Aorta (tissue), 5 donors: Measurements from ENCODE around the gene CD79A. TPM values are rescaled to one million over a fixed set of nuclear protein-coding genes. Genes with fewer than 3 reads are reported as not detected.
A peak's percentile ranks its signal among the peaks of the same experiment; 100 is the strongest.

Experiments used
- ATAC-seq: fragments of 200-7000 bp; cut with Tn5 transposase; one replicate; pipeline ENCODE4 v1.9.1; 2022; ENCODE audit warnings: moderate library complexity; ENCODE audit not compliant: low FRiP score
- DNase-seq, 2 donors: peaks; one replicate each; pipeline ENCODE4 v3.0.0-alpha.2; 2020
- H3K27ac ChIP-seq, 2 donors: one replicate each; pipeline ENCODE4 v1.5.1; 2013; ENCODE audit warnings: low read length in 2 of 2, mild to moderate bottlenecking in 2 of 2, moderate library complexity in 2 of 2, control low read depth in 1 of 2, inconsistent platforms in 1 of 2, low read depth in 1 of 2
- H3K27me3 ChIP-seq, 2 donors: one replicate each; pipeline ENCODE4 v1.6.1; 2013; ENCODE audit warnings: control low read depth in 1 of 2, low read length in 1 of 2, mild to moderate bottlenecking in 1 of 2, moderate library complexity in 1 of 2; ENCODE audit not compliant: insufficient read depth in 2 of 2, control insufficient read depth in 1 of 2
- H3K36me3 ChIP-seq, 2 donors: one replicate each; pipeline ENCODE4 v1.6.1; 2013; ENCODE audit warnings: control low read depth in 1 of 2, low read length in 1 of 2, mild to moderate bottlenecking in 1 of 2; ENCODE audit not compliant: insufficient read depth in 2 of 2, control insufficient read depth in 1 of 2
- H3K4me1 ChIP-seq, 2 donors: one replicate each; pipeline ENCODE4 v1.6.1; 2013; ENCODE audit warnings: low read length in 2 of 2, control low read depth in 1 of 2, mild to moderate bottlenecking in 1 of 2, moderate library complexity in 1 of 2; ENCODE audit not compliant: insufficient read depth in 2 of 2, control insufficient read depth in 1 of 2
- H3K4me3 ChIP-seq, 2 donors: one replicate each; pipeline ENCODE4 v1.5.1; 2013; ENCODE audit warnings: low read length in 2 of 2, control low read depth in 1 of 2, mild to moderate bottlenecking in 1 of 2
- H3K9me3 ChIP-seq: one replicate; pipeline ENCODE4 v1.6.1; 2013; ENCODE audit warnings: mild to moderate bottlenecking, low read length; ENCODE audit not compliant: control insufficient read depth
- WGBS, 2 donors: extraction: QIAGEN DNeasy Blood & Tissue Kit; methylation state at CpG; one replicate each; pipeline ENCODE4 v1.1.7; 2013; 5-methylcytosine and 5-hydroxymethylcytosine counted together
- intact Hi-C, 2 donors: fragments of 100-400 bp; cut with DNase I; formaldehyde crosslinking; loops; one replicate each; pipeline versions ENCODE4 v1.14.2 to v1.15.0; 2022
- polyA plus RNA-seq, 2 donors: library from polyadenylated mRNA; stranded (reverse); fragments of 200-250 nt; gene quantifications; one replicate each; pipeline ENCODE4 v1.2.3, GENCODE V29; 2013
- total RNA-seq, 2 donors: library from RNA; stranded (reverse); fragmentation: NEBNext Ultra II Directional; extraction: Animal tissue kit (Norgen Biotek cat#: 25700); gene quantifications; one replicate each; pipeline ENCODE4 v1.2.1, GENCODE V29; 2021
- donor health status: healthy with polysubstance abuse.
- donor health status: Bipolar disorder and iron deficiency.
- donor health status: DM: no; HTN: no; CAD: no.
- donor health status: DM: no; HTN: no; CAD: no.
- donor health status: DM: yes; HTN: yes; CAD: no.

Gene CD79A
- total and polyA plus RNA-seq, 4 donors, result 0.49 to 1.3 (median 0.79) TPM

- 0 to 1% methylated on average over 45 of the region's 45 CpGs for WGBS, 2 donors
- DNase-seq, result no peak
- Histone ChIP-seq H3K27ac (peak overlapping the region in 1 of 2 donors; percentile 12), H3K4me1 (peaks cover 0 to 6% of the 10 kb centered on the region in 2 donors), H3K4me3 (peak overlapping the region; percentile 62 to 75), H3K36me3 (peaks cover 0 to 8% of the 10 kb centered on the region in 2 donors), H3K9me3 (no peaks in the 10 kb centered on the region), H3K27me3 (no peaks in the 10 kb centered on the region)
- intact Hi-C loops, result loop anchor here in 1 of 2 donors (1.0 kb wide), 1 partner anchor 22 kb away; no protein-coding TSS in a partner anchor
- ATAC-seq, result no peak
These were observed 16.5 kb upstream of the CD79A start for GRCh38 chr19:41860419-41861115.

GRCh38 chr19:41861116-41861768 lies 15.8 kb upstream of the CD79A start:
- WGBS, 2 donors, result 42 to 44% methylated on average over 9 of the region's 9 CpGs
- H3K27me3 ChIP-seq, result no peaks in the 10 kb centered on the region

GRCh38 chr19:41861846-41862245 lies 15.2 kb upstream of the CD79A start:
- ATAC-seq, result no peak
- no peak for DNase-seq
- peaks cover 0 to 8% of the 10 kb centered on the region in 2 donors for H3K36me3 ChIP-seq
- H3K27me3 ChIP-seq, result no peaks in the 10 kb centered on the region
- no peaks in the 10 kb centered on the region for H3K9me3 ChIP-seq
- no peak overlapping the region for H3K27ac ChIP-seq
- WGBS, 2 donors, result 73 to 88% methylated on average over 9 of the region's 9 CpGs
- intact Hi-C loops, result no loop called here
- peaks cover 0 to 6% of the 10 kb centered on the region in 2 donors for H3K4me1 ChIP-seq
- H3K4me3 ChIP-seq, result no peak overlapping the region

More at GRCh38 chr19:41861116-41861768, 15.8 kb upstream of the CD79A start:
- H3K36me3 ChIP-seq, result peaks cover 0 to 8% of the 10 kb centered on the region in 2 donors
- ATAC-seq (no peak), DNase-seq (no peak)
- no peaks in the 10 kb centered on the region for H3K9me3 ChIP-seq
- H3K27ac ChIP-seq, result peak overlapping the region in 1 of 2 donors; percentile 12
- intact Hi-C loops, result no loop called here
- H3K4me1 ChIP-seq, result peaks cover 0 to 6% of the 10 kb centered on the region in 2 donors
- H3K4me3 ChIP-seq, result peak overlapping the region; percentile 62 to 75

GRCh38 chr19:41862445-41862986 lies 14.6 kb upstream of the CD79A start:
- Histone ChIP-seq H3K4me3 (no peak overlapping the region), H3K27ac (no peak overlapping the region), H3K4me1 (peaks cover 0 to 6% of the 10 kb centered on the region in 2 donors), H3K27me3 (no peaks in the 10 kb centered on the region), H3K9me3 (no peaks in the 10 kb centered on the region), H3K36me3 (peaks cover 0 to 8% of the 10 kb centered on the region in 2 donors)
- DNase-seq, result no peak
- 68 to 80% methylated on average over 2 of the region's 2 CpGs for WGBS, 2 donors
- intact Hi-C loops, result no loop called here
- ATAC-seq, result no peak

GRCh38 chr19:41863209-41863931 lies 13.7 kb upstream of the CD79A start:
- no peak for ATAC-seq
- H3K9me3 ChIP-seq, result no peaks in the 10 kb centered on the region
- intact Hi-C loops, result no loop called here
- H3K27ac ChIP-seq, result no peak overlapping the region
- H3K27me3 ChIP-seq, result no peaks in the 10 kb centered on the region
- WGBS, 2 donors, result 82 to 87% methylated on average over 11 of the region's 11 CpGs
- DNase-seq, result peak in 1 of 2 donors; percentile 68
- peaks cover 0 to 8% of the 10 kb centered on the region in 2 donors for H3K36me3 ChIP-seq
- no peak overlapping the region for H3K4me3 ChIP-seq
- peaks cover 0 to 6% of the 10 kb centered on the region in 2 donors for H3K4me1 ChIP-seq

- no peak for ATAC-seq
- no peak overlapping the region for H3K27ac ChIP-seq
- peaks cover 0 to 6% of the 10 kb centered on the region in 2 donors for H3K4me1 ChIP-seq
- H3K9me3 ChIP-seq, result no peaks in the 10 kb centered on the region
- peaks cover 0 to 8% of the 10 kb centered on the region in 2 donors for H3K36me3 ChIP-seq
- intact Hi-C loops, result no loop called here
- DNase-seq, result no peak
- H3K4me3 ChIP-seq, result no peak overlapping the region
- WGBS, 2 donors, result 92 to 93% methylated on average over 5 of the region's 5 CpGs
- no peaks in the 10 kb centered on the region for H3K27me3 ChIP-seq
These were observed 12.7 kb upstream of the CD79A start for GRCh38 chr19:41864374-41864773.

GRCh38 chr19:41866284-41866683 lies 10.8 kb upstream of the CD79A start:
- 84 to 90% methylated on average over 3 of the region's 3 CpGs for WGBS, 2 donors
- DNase-seq, result no peak
- H3K27me3 ChIP-seq, result no peaks in the 10 kb centered on the region
- peaks cover 0 to 2% of the 10 kb centered on the region in 2 donors for H3K4me1 ChIP-seq
- no peak for ATAC-seq
- H3K9me3 ChIP-seq, result no peaks in the 10 kb centered on the region
- no peak overlapping the region for H3K4me3 ChIP-seq
- no peak overlapping the region for H3K27ac ChIP-seq
- intact Hi-C loops, result no loop called here
- peaks cover 0 to 12% of the 10 kb centered on the region in 2 donors for H3K36me3 ChIP-seq

- no peak overlapping the region for H3K4me3 ChIP-seq
- H3K27ac ChIP-seq, result no peak overlapping the region
- 80 to 83% methylated on average over 10 of the region's 10 CpGs for whole genome bisulfite sequencing, 2 donors
- ATAC-seq (no peak), DNase-seq (no peak)
- intact Hi-C loops, result no loop called here
- H3K27me3 ChIP-seq, result no peaks in the 10 kb centered on the region
- H3K36me3 ChIP-seq, result peaks cover 0 to 10% of the 10 kb centered on the region in 2 donors
- H3K4me1 ChIP-seq, result no peaks in the 10 kb centered on the region
- no peaks in the 10 kb centered on the region for H3K9me3 ChIP-seq
These were observed 8.7 kb upstream of the CD79A start for GRCh38 chr19:41868120-41868988.
